NCI-H146 treated with DMSO at 0.1 percent for 48 hours (cell line): ENCODE data around the gene TANC1.
A peak's percentile ranks its signal among the peaks of the same experiment; 100 is the strongest.

Experiments used
- DNase-seq: peaks from one replicate; lab custom pipeline; 2025; ENCODE audit not compliant: unreplicated experiment; lab: John Stamatoyannopoulos, UW

Gene TANC1

DNA sequence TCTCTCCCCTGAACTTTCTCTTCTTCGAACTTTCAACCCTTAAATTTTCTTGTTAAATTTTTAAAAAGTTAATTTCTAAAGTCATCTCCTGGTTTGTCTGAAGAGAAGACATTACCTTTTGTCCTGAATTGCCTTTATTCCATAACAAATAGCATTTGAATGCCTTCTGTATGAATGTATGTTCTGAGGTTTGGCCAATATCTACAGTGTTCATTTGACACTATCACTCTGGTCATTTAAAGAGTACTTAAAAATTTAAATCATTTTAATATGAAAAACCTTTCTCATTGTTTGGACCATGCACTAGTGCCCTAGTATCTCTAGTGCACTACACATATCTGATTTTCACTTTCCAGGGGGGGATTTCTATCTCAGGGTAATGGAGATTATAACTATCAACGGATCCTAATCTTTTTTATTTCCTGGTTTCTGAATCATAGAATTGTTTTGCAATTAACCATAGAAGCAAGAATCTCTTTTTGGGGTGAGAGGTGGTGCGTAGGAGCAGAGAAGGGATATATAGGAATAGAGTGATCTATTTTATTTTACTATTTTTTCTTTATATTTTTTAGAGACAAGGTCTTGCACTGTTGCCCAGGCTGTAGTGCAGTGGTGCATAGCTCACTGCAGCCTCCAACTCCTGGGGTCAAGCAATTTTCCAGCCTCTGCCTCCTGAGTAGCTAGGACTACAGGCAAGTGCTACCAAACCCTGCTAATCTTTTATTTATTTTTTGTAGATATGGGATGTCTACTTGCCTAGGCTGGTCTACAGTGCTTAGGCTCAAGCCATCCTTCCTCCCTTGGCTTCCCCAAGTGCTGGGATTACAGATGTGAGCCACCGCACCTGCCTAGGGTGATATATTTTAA is 25.5 kb downstream of the TANC1 start:
- DNase-seq, result no peak

- DNase-seq, result peak; percentile 67
Observed at GRCh38 chr2:158994920-158995676, 26.7 kb downstream of the TANC1 start.

DNA sequence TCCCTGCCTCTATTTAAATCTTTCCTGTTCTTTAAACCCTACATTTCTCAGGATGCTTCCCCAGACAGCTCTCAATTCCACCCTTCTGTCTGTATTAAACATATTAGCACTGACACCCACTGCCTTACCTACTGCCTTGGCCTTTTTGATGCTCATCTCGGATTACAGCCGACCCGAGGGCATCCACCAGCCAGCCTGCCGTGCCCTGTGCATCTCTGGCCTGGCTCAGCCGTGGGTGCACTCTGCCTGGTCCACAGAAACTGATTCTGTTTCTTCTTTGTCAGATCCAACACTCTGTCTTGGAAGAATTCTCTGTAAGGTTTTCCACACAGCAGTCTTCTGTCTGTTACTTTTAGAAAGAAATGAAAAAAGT is 27.2 kb downstream of the TANC1 start:
- no peak for DNase-seq

- no peak for DNase-seq
Observed at GRCh38 chr2:158996378-158996993, 28.0 kb downstream of the TANC1 start.

- DNase-seq, result no peak
Observed at GRCh38 chr2:158997037-158997790, 28.8 kb downstream of the TANC1 start.

DNA sequence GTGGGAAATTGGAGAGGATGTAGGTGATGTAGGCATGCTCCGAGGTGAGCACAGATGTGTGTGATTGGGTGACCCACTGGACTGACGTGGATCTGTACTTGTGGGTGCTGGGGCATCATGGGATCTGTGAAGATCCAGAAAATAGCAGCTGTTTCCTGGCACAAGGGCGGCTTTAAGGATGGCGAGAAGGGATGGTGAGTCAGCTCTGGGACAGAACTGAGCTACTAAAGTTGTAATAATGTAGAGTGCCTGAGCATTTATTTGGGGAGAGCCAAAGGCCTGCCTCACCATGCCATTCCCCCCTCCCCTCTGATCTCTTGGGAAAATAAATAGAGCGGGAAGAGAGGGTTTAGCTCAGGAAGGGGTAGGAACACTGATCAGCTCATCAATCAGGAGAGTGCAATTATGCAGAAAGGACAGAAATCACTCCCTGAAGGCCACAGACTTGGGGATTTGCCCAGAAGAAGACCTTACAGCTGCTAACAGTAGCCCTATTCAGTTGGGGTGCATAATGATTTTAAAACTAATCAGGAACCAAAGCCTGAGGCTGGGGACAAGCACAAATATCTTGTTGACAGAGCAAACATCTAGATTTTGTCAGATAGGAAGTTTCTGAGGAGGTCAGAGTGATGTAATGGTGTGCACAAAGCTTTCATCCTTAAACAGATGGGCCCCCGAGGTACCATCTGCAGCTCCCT is 30.3 kb downstream of the TANC1 start:
- DNase-seq, result no peak

GRCh38 chr2:158999458-158999857 is 31.0 kb downstream of the TANC1 start:
- no peak for DNase-seq

DNA sequence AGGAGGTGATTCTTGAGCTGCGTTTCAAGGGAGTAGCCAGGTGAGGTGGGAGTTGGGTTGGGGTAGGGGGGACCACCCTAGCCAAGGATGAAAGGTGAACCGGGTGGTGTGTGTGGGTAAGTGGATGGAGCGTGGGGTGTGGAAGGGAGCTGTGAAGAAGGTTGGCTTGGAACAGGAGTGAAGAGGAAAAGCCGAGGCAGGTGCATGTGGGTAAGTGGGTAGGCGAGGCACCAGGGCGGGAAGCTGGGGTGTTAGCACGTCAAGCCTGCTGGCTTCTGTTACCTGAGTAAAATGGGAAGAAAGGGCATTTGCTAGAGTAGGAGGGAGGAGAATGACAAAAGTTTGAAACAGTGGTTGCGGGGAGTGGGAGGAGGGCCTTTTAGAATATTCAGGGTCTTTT is 31.6 kb downstream of the TANC1 start:
- no peak for DNase-seq

GRCh38 chr2:159002462-159003111 is 34.1 kb downstream of the TANC1 start:
- no peak for DNase-seq

- DNase-seq, result no peak
Observed at GRCh38 chr2:159003555-159003954, 35.1 kb downstream of the TANC1 start.

DNA sequence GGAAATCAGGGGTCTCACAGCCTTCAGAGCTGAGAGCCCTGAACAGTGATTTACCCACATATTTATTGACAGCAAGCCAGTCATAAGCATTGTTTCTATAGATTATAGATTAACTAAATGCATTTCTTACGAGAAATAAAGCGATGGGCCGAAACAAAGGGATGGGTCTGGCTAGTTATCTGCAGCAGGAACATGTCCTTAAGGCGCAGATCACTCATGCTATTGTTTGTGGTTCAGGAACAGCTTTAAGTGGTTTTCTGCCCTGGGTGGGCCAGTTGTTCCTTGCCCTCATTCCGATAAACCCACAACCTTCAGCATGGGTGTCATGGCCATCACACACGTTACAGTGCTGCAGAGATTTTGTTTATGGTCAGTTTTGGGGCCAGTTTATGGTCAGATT is 36.4 kb downstream of the TANC1 start:
- no peak for DNase-seq

GRCh38 chr2:159009940-159010339 is 41.5 kb downstream of the TANC1 start:
- no peak for DNase-seq

GRCh38 chr2:159010340-159010739 is 41.9 kb downstream of the TANC1 start:
- no peak for DNase-seq

GRCh38 chr2:159010963-159011362 is 42.5 kb downstream of the TANC1 start:
- DNase-seq, result no peak

GRCh38 chr2:159012142-159012541 is 43.7 kb downstream of the TANC1 start:
- DNase-seq, result no peak

- no peak for DNase-seq
Observed at GRCh38 chr2:159013103-159013502, 44.7 kb downstream of the TANC1 start.

DNA sequence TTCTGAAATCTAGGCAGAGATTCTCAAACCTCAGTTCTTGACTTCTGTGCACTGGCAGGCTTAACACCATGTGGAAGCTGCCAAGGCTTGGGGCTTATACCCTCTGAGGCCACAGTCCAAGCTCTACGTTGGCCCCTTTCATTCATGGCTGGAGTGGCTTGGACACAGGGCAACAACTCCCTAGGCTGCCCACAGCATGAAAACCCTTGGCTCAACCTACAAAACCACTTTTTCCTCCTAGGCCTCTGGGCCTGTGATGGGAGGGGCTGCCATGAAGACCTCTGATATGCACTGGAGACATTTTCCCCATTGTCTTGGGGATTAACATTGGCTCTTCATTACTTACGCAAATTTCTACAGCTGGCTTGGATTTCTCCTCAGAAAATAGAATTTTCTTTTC is 46.7 kb downstream of the TANC1 start:
- DNase-seq, result no peak

- no peak for DNase-seq
Observed at GRCh38 chr2:159015823-159016222, 47.4 kb downstream of the TANC1 start.

DNA sequence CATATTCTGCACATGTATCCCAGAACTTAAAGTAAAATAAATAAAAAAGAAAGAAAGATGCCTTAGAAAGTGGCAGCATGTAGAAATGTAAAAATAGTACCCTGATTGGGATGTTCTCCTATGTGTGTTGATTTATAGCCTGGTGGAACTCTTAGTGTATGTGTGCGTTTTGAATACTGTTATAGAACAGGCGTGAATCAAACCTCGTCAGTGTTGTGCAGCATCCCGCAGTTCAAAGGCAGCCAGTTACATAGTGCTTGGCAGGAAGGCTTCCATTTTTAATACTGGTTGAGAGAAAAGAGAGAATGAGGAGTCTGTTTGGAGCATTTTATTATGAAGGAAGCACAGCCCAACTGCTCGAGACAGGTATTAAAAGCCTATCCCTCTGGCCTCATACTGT is 49.4 kb downstream of the TANC1 start:
- DNase-seq, result no peak

DNA sequence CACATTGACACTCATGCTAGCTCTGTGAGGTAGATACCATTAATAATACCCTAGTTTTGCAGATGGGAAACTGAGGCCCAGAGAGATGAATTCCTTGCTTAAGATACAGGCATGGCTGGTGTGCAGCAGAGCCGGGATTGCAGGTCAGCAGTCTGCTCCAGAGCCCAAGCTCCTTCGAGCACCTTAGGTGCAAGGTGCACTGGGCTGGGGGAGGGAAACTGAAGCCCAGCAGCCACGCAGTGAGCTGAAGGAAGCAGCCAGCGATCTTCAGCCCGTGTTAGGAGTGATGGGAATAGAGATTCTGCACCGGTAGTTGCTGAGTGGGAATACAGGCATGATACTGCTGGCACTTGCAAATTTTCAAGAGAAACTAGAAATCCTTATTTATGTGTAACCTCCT is 50.6 kb downstream of the TANC1 start:
- DNase-seq, result no peak
